Activated CD4-positive, alpha-beta T cell treated with anti-CD3 and anti-CD28 coated beads for 24 hours (primary cell): ENCODE results near the gene MYO1H.
"Not testable (repeated sequence)": the region's sequence is repeated elsewhere in the genome, so short reads cannot be mapped to it uniquely, and the experiment has no call there.

ENCODE experiments used
- DNase-seq, 2 donors: peaks; one replicate each; pipeline ENCODE4 v3.0.0-alpha.2; 2020; ENCODE audit warnings: low read depth in 2 of 2

The MYO1H gene

DNA sequence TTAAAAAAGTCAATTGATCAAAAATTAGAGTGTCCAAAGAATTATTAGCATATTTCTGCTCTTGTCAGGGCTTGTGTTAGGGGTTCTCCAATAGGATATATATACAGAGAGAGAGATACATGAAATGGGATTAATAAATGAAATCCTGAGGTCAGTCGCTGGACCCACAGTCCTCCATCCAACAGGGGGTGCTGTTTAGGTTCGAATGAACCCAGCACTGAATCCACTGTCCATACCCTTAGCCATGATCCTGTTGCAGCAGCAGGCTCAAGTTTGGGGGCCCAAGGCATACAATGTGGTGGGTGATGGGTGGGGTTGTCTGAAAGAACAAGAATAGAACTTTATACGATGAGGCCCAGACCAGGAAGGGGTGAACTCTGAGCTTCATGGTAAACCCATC, 780 bp upstream of the MYO1H start:
- DNase-seq: no peak

DNA sequence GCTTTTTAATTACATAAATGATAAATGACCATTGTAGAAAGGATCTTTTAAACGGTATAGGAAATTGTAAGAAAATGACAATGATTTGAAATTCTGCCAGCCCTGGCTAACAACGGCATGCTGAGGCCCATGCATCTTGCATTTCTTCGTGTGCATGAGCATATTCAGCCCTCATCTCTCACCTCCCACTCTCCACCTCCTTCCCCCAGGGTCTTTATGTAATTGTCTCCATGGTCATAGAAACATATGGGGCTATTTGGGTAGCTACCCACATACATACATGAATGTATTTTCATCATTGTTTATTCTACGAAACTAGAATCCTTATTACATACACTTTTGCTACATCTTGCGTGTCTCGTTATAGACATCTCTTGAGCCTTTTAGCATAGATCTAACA, 4.5 kb downstream of the MYO1H start:
- DNase-seq: no peak

DNA sequence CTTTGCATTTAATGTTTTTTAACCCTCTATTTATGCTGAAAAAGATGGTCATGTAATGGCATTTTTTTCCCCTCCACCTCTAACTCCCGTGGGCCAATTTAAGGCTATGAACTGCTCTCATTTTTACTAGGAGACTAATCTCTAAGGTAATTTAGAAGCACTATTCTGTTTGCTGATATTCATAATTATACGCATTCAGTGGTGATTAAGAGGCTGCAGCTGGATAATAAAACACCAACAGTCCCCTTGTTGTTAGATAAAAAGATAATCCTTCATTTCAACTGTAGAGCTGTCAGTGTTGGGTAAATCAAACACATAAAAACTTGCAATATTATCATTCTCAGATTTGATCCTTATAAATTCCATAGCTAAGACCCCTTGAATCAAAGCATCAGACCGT, 8.9 kb downstream of the MYO1H start:
- no peak for DNase-seq

DNA sequence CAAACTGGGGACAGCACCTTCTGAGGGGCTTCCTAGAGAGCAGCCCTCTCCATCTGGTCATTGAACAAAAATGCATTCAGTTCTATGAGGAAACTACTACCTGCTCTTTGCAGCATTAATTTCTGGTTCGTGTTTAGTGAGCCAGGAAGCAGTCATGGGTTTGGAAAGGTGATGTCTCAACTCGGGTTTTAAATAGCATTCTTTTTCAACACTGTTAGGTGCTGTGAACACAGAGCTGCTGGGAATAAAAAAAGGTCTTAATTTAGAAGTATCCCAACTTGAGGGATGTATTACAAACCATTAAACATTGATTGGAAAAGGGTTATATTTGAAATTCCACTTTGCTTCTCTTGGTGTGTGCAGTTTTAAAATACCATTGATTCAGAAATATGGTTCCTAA, 9.3 kb downstream of the MYO1H start:
- DNase-seq: no peak

DNA sequence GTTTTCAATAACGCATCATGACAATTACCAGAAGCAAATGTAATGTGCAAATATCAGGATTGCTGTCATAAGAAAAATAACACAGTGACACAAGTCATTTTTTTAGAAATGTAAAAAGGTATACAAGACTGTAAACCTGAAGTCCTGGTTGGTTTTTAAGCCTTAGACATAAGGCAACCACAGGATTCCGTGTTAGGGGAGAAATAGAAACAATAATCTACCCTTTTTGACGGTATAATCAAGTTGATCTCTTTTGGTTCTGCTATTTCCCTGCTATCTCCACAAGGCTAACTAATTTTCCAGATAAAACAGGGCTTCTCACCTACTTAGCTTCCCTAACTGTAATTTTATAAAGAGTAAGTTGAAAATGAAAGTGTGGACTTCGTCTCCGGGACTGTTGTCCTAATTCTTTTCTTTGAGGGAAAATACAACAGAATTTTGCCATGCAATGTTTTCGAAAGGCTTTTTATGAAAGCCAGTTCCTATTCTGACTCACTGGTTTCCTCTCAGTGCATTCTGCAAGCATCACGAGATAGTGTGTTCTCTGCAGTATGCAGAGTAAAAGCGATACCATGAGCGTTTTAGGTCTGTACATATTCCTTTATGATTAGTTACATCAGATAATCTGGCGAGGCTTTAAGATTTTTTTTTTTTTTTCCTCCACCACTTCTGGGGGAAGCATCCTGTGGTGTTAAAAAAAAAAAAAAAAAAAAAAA, 10.6 kb downstream of the MYO1H start:
- no peak for DNase-seq

GRCh38 chr12:109359131-109359690, 11.5 kb downstream of the MYO1H start:
- no peak for DNase-seq

- no peak for DNase-seq
Observed at GRCh38 chr12:109369831-109370230, 22.1 kb downstream of the MYO1H start.

- no peak for DNase-seq
Observed at GRCh38 chr12:109377139-109377685, 29.5 kb downstream of the MYO1H start.

GRCh38 chr12:109378569-109378968, 30.9 kb downstream of the MYO1H start:
- DNase-seq: no peak

GRCh38 chr12:109382031-109382430, 34.3 kb downstream of the MYO1H start:
- DNase-seq: no peak

GRCh38 chr12:109383240-109383639, 35.5 kb downstream of the MYO1H start:
- no peak for DNase-seq

- DNase-seq: no peak
Observed at GRCh38 chr12:109385339-109386058, 37.8 kb downstream of the MYO1H start.

GRCh38 chr12:109386059-109386433, 38.3 kb downstream of the MYO1H start:
- DNase-seq: no peak

GRCh38 chr12:109387425-109388166, 39.9 kb downstream of the MYO1H start:
- DNase-seq: no peak

- no peak for DNase-seq
Observed at GRCh38 chr12:109388167-109388563, 40.5 kb downstream of the MYO1H start.

DNA sequence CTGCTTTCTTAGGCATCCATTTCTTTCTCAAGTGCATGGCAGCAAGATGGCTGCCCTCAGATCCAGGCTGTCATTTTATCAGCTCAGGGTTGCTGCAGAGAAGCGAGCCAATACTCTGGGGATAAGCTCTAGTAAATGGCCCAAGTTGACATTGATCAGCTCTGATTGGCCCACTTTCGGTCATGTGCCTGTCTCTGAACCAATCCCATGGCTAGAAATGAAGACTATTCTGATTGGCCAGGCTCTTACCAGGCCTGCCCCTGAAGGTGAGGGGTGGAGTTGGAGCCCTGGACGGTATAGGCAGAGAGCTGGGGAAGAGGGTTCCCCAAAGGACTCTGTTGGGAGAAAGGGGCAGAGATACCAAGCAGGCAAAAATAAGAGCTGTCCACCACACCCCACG, 41.4 kb downstream of the MYO1H start:
- no peak for DNase-seq

DNA sequence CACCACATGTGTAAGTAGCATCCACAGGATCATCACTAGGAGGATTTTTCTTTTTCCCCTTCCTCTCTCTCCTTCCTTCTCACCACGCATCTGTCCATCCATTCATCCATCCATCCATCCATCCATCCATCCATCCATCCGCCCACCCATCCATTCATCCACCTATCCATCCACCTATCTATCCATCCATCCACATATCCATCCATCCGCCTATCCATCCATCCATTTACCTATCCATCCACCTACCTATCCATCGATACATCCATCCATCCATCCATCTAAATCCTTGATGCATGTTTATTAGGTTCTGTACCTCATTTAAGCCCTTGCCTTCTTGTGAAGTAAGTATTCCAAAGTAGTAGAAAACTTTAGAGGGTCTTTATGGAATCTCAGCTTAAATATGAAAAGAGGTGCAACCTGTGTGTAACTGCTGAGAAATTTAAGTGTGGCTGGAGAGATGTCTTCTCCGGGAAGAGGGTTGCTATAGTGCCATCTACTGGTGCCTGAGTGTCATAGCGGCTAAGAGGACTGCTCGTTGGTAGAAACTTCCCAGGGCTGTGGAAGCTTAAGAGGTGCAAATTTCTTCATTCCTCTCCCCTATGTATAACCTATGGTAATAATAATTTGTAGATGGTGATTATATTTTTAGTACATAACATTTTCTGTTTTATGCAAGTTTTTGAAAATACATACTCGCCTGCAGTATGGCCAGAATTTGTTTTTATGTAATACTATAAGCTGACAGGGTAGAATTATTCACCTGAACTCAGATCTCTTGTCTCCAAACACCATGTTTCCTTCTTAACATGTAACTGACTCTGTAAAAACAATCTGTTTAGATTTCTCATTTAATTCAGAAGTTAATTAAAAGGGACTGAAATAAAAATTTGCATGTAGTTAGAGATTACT, 46.0 kb downstream of the MYO1H start:
- DNase-seq: peak; percentile 14 to 19

DNA sequence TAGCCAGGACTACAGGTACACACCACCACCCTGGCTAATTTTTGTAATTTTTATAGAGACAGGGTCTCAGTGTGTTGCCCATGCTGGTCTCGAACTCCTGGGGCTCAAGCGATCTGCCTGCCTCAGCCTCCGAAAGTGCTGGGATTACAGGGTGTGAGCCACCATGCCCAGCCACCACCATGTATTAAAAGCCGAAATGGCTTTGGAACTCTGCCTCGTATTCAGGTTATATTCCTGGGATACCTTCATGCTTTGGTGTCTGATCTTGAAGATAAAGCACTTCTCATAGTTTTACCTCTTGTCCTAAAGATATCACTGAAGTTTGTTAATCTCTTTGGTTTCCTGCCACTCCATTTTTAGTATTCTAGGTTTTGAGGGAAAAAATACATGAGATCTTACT, 47.2 kb downstream of the MYO1H start:
- DNase-seq: no peak

DNA sequence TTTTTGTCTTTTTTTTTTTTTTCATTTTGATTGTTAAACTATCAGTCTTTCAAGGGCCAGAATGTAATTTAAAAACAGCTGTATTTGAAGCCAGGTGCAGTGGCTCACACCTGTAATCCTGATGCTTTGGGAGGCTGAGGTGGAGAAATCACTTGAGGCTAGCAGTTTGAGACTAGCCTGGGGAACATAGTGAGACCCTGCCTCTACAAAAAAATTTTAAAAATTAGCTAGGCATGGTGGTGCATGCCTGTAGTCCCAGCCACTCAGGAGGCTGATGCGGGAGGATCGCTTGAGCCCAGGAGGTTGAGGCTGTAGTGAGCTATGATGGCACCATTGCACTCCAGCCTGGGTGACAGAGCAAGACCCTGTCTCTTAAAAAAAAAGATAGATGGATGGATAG, 57.1 kb downstream of the MYO1H start:
- DNase-seq: not testable (repeated sequence)

DNA sequence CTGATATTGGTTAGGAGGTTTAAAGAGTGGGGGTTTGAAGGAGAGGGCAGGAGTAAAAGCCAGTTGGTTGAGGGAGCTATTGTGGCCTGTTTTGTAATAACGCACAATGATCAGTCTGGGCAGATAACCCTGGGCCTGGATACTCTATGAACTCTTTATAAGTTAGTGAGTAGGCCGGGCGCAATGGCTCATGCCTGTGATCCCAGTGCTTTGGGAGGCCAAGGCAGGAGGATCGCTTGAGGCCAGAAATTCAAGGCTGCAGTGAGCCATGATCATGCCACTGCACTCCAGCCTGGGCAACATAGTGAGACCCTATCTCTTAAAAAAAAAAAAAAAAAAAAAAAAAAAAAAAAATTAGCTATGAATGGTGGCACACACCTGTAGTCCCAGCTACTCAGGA, 58.4 kb downstream of the MYO1H start:
- DNase-seq: not testable (repeated sequence)

DNA sequence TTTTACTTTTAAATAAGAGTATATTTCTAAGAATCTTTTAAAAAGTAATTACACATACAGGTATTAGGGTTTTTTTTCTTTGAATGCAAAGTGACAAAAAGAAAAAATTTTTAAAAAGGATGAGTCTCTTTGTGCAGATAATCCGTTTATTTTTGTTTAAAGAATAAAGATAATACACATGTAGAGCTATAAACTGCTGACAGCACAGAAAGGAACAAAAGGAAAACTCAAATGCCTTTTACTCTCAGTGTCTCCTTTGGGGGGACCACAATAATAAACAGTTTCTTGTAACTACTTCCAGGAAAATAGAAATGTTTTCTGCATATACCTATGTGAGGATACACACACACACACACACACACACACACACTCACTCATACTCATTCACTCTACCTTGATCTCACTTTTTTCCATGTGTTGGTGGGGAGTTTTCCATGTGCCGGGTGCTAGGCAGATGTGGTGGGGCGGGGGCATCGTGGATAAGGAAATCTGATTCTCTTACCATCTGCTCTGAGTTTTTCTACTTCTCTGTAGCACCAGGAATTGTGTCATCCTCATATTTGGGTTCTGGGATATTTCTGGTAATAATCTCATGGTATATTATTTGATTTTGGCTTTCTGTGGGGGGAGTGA, 71.3 kb downstream of the MYO1H start:
- DNase-seq: no peak
